ENCODE data around the gene GALP. TPM values are rescaled to one million over a fixed set of nuclear protein-coding genes. Genes with fewer than 3 reads are reported as not detected.

The GALP gene
- total RNA-seq, 3 donors from 2014 or later, result not detected

GRCh38 chr19:56153507-56153906, 22.3 kb upstream of the GALP start:
- no peaks in the 10 kb centered on the region for H3K4me1 ChIP-seq
- H3K27ac ChIP-seq, result no peak overlapping the region
- H3K36me3 ChIP-seq, result no peaks in the 10 kb centered on the region
- no peaks in the 10 kb centered on the region for H3K9me3 ChIP-seq
- H3K27me3 ChIP-seq, result no peaks in the 10 kb centered on the region
- intact Hi-C loops (cut with DNase I; ENCODE audit: low total_unique reads), result no loop called here
- no peak for DNase-seq (ENCODE audit: low spot score in 2 of 2)
- TF ChIP-seq, protein P1, sequence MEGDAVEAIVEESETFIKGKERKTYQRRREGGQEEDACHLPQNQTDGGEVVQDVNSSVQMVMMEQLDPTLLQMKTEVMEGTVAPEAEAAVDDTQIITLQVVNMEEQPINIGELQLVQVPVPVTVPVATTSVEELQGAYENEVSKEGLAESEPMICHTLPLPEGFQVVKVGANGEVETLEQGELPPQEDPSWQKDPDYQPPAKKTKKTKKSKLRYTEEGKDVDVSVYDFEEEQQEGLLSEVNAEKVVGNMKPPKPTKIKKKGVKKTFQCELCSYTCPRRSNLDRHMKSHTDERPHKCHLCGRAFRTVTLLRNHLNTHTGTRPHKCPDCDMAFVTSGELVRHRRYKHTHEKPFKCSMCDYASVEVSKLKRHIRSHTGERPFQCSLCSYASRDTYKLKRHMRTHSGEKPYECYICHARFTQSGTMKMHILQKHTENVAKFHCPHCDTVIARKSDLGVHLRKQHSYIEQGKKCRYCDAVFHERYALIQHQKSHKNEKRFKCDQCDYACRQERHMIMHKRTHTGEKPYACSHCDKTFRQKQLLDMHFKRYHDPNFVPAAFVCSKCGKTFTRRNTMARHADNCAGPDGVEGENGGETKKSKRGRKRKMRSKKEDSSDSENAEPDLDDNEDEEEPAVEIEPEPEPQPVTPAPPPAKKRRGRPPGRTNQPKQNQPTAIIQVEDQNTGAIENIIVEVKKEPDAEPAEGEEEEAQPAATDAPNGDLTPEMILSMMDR (IDR thresholded peaks at IDR 0.05), result no peak
- TF ChIP-seq POLR2AphosphoS5 (IDR thresholded peaks at IDR 0.05) (no peak), POLR2A (IDR thresholded peaks at IDR 0.05) (no peak)
- H3K4me3 ChIP-seq, result no peak overlapping the region

- Histone ChIP-seq H3K27me3 (no peaks in the 10 kb centered on the region), H3K4me1 (no peaks in the 10 kb centered on the region), H3K36me3 (peaks cover 5% of the 10 kb centered on the region), H3K9me3 (no peaks in the 10 kb centered on the region), H3K27ac (no peak overlapping the region), H3K4me3 (no peak overlapping the region)
- no peak for TF ChIP-seq POLR2AphosphoS5 (IDR thresholded peaks at IDR 0.05)
- TF ChIP-seq POLR2A (IDR thresholded peaks at IDR 0.05), result no peak
- TF ChIP-seq, protein P1 (IDR thresholded peaks at IDR 0.05), result no peak
- intact Hi-C loops (cut with DNase I; ENCODE audit: low total_unique reads), result no loop called here
- DNase-seq (ENCODE audit: low spot score in 2 of 2), result no peak
These were observed 20.6 kb upstream of the GALP start for GRCh38 chr19:56155124-56155687.

DNA sequence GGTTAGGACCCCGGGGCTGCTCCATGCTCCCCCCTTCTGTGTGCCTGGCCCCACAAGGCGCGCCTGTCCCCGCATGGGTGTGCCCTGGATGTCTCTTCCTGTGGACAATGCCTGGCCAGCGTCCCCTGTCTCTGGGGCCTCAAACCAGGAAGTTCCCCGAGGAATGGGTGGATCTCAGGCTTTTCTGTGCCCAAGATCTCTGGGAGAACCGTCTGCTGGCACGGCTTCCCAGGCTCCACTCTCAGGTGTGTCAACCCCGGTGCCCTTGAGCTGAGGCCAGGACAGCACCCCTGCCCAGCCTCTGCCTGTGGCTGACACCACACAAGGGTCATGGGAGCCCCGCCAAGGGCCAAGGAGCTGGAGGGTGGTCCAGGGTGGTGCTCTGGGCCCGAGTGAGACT, 19.0 kb upstream of the GALP start:
- no peak for TF ChIP-seq POLR2A (IDR thresholded peaks at IDR 0.05)
- no peak for TF ChIP-seq POLR2AphosphoS5 (IDR thresholded peaks at IDR 0.05)
- TF ChIP-seq, protein P1 (IDR thresholded peaks at IDR 0.05), result no peak
- H3K27me3 ChIP-seq, result no peaks in the 10 kb centered on the region
- no peaks in the 10 kb centered on the region for H3K9me3 ChIP-seq
- intact Hi-C loops (cut with DNase I; ENCODE audit: low total_unique reads), result no loop called here
- H3K4me3 ChIP-seq, result no peak overlapping the region
- H3K27ac ChIP-seq, result peak overlapping the region; percentile 48 to 82
- DNase-seq (ENCODE audit: low spot score in 2 of 2), result no peak
- H3K36me3 ChIP-seq, result peaks cover 5% of the 10 kb centered on the region
- no peaks in the 10 kb centered on the region for H3K4me1 ChIP-seq

- no peak for DNase-seq (ENCODE audit: low spot score in 2 of 2)
- TF ChIP-seq POLR2A (IDR thresholded peaks at IDR 0.05), result no peak
- TF ChIP-seq POLR2AphosphoS5 (IDR thresholded peaks at IDR 0.05), result no peak
- TF ChIP-seq, protein P1 (IDR thresholded peaks at IDR 0.05), result no peak
- intact Hi-C loops (cut with DNase I; ENCODE audit: low total_unique reads), result no loop called here
- H3K36me3 ChIP-seq, result peaks cover 5% of the 10 kb centered on the region
- H3K27ac ChIP-seq, result no peak overlapping the region
- H3K4me1 ChIP-seq, result no peaks in the 10 kb centered on the region
- no peaks in the 10 kb centered on the region for H3K9me3 ChIP-seq
- no peaks in the 10 kb centered on the region for H3K27me3 ChIP-seq
- no peak overlapping the region for H3K4me3 ChIP-seq
These were observed 17.5 kb upstream of the GALP start for GRCh38 chr19:56158170-56158757.

GRCh38 chr19:56159009-56159559, 16.7 kb upstream of the GALP start:
- H3K36me3 ChIP-seq, result peaks cover 5% of the 10 kb centered on the region

More at GRCh38 chr19:56159009-56159559, 16.7 kb upstream of the GALP start:
- intact Hi-C loops (cut with DNase I; ENCODE audit: low total_unique reads), result no loop called here
- Histone ChIP-seq H3K9me3 (no peaks in the 10 kb centered on the region), H3K4me3 (no peak overlapping the region), H3K4me1 (no peaks in the 10 kb centered on the region), H3K27me3 (no peaks in the 10 kb centered on the region), H3K27ac (no peak overlapping the region)
- DNase-seq (ENCODE audit: low spot score in 2 of 2), result no peak
- TF ChIP-seq POLR2AphosphoS5 (IDR thresholded peaks at IDR 0.05), result no peak
- TF ChIP-seq POLR2A (IDR thresholded peaks at IDR 0.05), result no peak
- TF ChIP-seq, protein P1 (IDR thresholded peaks at IDR 0.05), result no peak
